H9 (cell line): ENCODE measurements around the gene OR52N1. TPM values are rescaled to one million over a fixed set of nuclear protein-coding genes. Genes with fewer than 3 reads are reported as not detected.

Experiments used
- DNase-seq: peaks from one replicate; pipeline ENCODE4 v3.0.0-alpha.2; 2017
- H2AFZ ChIP-seq: one replicate; pipeline ENCODE4 v1.6.1; 2013; ENCODE audit warnings: mild to moderate bottlenecking, low read length, control low read depth, moderate library complexity
- H2AK5ac ChIP-seq: 2 replicates; pipeline ENCODE4 v1.6.1; 2013; ENCODE audit warnings: low read length, control low read depth, mixed read lengths; ENCODE audit not compliant: insufficient read length
- H2BK120ac ChIP-seq: one replicate; pipeline ENCODE4 v1.6.1; 2013; ENCODE audit warnings: low read depth, mild to moderate bottlenecking, low read length, control low read depth, inconsistent platforms; ENCODE audit not compliant: poor library complexity, severe bottlenecking
- H2BK12ac ChIP-seq: 2 replicates; pipeline ENCODE4 v1.6.1; 2013; ENCODE audit warnings: low read length, control low read depth, mixed read lengths, low read depth; ENCODE audit not compliant: insufficient read length
- H2BK15ac ChIP-seq: 2 replicates; pipeline ENCODE4 v1.6.1; 2013; ENCODE audit warnings: low read depth, low read length, control low read depth
- H2BK20ac ChIP-seq: one replicate; pipeline ENCODE4 v1.6.1; 2013; ENCODE audit warnings: low read depth, mild to moderate bottlenecking, low read length, control low read depth, inconsistent platforms; ENCODE audit not compliant: poor library complexity, severe bottlenecking
- H2BK5ac ChIP-seq: 2 replicates; pipeline ENCODE4 v1.6.1; 2013; ENCODE audit warnings: low read length, control low read depth, mixed read lengths; ENCODE audit not compliant: insufficient read length
- H3K14ac ChIP-seq: 2 replicates; pipeline ENCODE4 v1.6.1; 2013; ENCODE audit warnings: low read length, control low read depth; ENCODE audit not compliant: insufficient read depth
- H3K18ac ChIP-seq: 2 replicates; pipeline ENCODE4 v1.6.1; 2013; ENCODE audit warnings: low read depth, mild to moderate bottlenecking, mixed read lengths, low read length, control low read depth; ENCODE audit not compliant: insufficient read length
- H3K23ac ChIP-seq: 2 replicates; pipeline ENCODE4 v1.6.1; 2013; ENCODE audit warnings: low read length, control low read depth, mixed read lengths, low read depth; ENCODE audit not compliant: insufficient read length
- H3K23me2 ChIP-seq: 2 replicates; pipeline ENCODE4 v1.6.1; 2013; ENCODE audit warnings: low read depth, mild to moderate bottlenecking, mixed read lengths, low read length, control low read depth; ENCODE audit not compliant: insufficient read length, poor library complexity, severe bottlenecking
- H3K27ac ChIP-seq: 2 replicates; pipeline ENCODE4 v1.5.1; 2013; ENCODE audit warnings: low read length, control low read depth, mixed read lengths, low read depth; ENCODE audit not compliant: insufficient read length
- H3K27me3 ChIP-seq: 2 replicates; pipeline ENCODE4 v1.6.1; 2013; ENCODE audit warnings: low read length, control low read depth, inconsistent platforms; ENCODE audit not compliant: insufficient read depth
- H3K4ac ChIP-seq: 2 replicates; pipeline ENCODE4 v1.6.1; 2013; ENCODE audit warnings: low read depth, mild to moderate bottlenecking, control low read depth, inconsistent platforms, low read length, moderate library complexity
- H3K4me1 ChIP-seq: 2 replicates; pipeline ENCODE4 v1.6.1; 2013; ENCODE audit warnings: low read length, control low read depth, inconsistent platforms; ENCODE audit not compliant: insufficient read depth
- H3K4me2 ChIP-seq: 2 replicates; pipeline ENCODE4 v1.6.1; 2013; ENCODE audit warnings: low read length, control low read depth, mixed read lengths; ENCODE audit not compliant: insufficient read length, insufficient read depth
- H3K56ac ChIP-seq: 2 replicates; pipeline ENCODE4 v1.6.1; 2013; ENCODE audit warnings: low read depth, mild to moderate bottlenecking, mixed read lengths, low read length, control low read depth; ENCODE audit not compliant: insufficient read length
- H3K79me1 ChIP-seq: 2 replicates; pipeline ENCODE4 v1.6.1; 2013; ENCODE audit warnings: low read depth, mild to moderate bottlenecking, moderate library complexity, low read length, control low read depth, inconsistent platforms; ENCODE audit not compliant: insufficient read depth, poor library complexity, severe bottlenecking
- H3K79me2 ChIP-seq: 2 replicates; pipeline ENCODE4 v1.6.1; 2013; ENCODE audit warnings: low read length, control low read depth, inconsistent platforms; ENCODE audit not compliant: insufficient read depth
- H3K9ac ChIP-seq: 2 replicates; pipeline ENCODE4 v1.6.1; 2013; ENCODE audit warnings: low read length, control low read depth, mixed read lengths; ENCODE audit not compliant: insufficient read length; ENCODE audit errors: extremely low read depth
- H3K9me3 ChIP-seq: one replicate; pipeline ENCODE4 v1.6.1; 2013; ENCODE audit warnings: low read depth, low read length, inconsistent platforms; ENCODE audit not compliant: control insufficient read depth
- H3T11ph ChIP-seq: one replicate; pipeline ENCODE4 v1.6.1; 2013; ENCODE audit warnings: mild to moderate bottlenecking, low read length, control low read depth, inconsistent platforms
- H4K20me1 ChIP-seq: one replicate; pipeline ENCODE4 v1.6.1; 2013; ENCODE audit not compliant: control insufficient read depth, insufficient read length, insufficient read depth
- H4K5ac ChIP-seq: 2 replicates; pipeline ENCODE4 v1.6.1; 2013; ENCODE audit warnings: low read depth, mild to moderate bottlenecking, mixed read lengths, low read length, control low read depth; ENCODE audit not compliant: insufficient read length
- H4K8ac ChIP-seq: replicated peaks from 2 replicates; pipeline ENCODE4 v1.6.1; 2013; ENCODE audit warnings: low read length, control low read depth, mixed read lengths, low read depth; ENCODE audit not compliant: insufficient read length
- H4K91ac ChIP-seq: 2 replicates; pipeline ENCODE4 v1.6.1; 2013; ENCODE audit warnings: low read depth, mild to moderate bottlenecking, moderate library complexity, mixed read lengths, low read length, control low read depth; ENCODE audit not compliant: insufficient read length
- H3K27ac Mint-ChIP-seq, 3 experiments: 2 replicates in 2 of 3; 3 replicates in 1 of 3; pipeline ENCODE4 v1.8.0; 2020 to 2021; ENCODE audit warnings: mixed read lengths in 3 of 3, mild to moderate bottlenecking in 1 of 3, moderate library complexity in 1 of 3
- H3K27me3 Mint-ChIP-seq: 2 replicates; pipeline ENCODE4 v1.8.0; 2021; ENCODE audit warnings: low read depth, mild to moderate bottlenecking, moderate library complexity, mixed read lengths
- H3K36me3 Mint-ChIP-seq, 3 experiments: 2 replicates in 2 of 3; 3 replicates in 1 of 3; pipeline ENCODE4 v1.8.0; 2020 to 2021; ENCODE audit warnings: low read depth in 3 of 3, mixed read lengths in 3 of 3; ENCODE audit not compliant: insufficient read depth in 1 of 3
- H3K4me1 Mint-ChIP-seq, 2 experiments: 2 replicates each; pipeline ENCODE4 v1.8.0; 2020; ENCODE audit warnings: mixed read lengths in 2 of 2
- H3K4me3 Mint-ChIP-seq, 2 experiments: 2 replicates in 1 of 2; 3 replicates in 1 of 2; pipeline ENCODE4 v1.8.0; 2020 to 2021; ENCODE audit warnings: mild to moderate bottlenecking in 2 of 2, mixed read lengths in 2 of 2, moderate library complexity in 1 of 2
- H3K9me3 Mint-ChIP-seq, 2 experiments: 2 replicates in 1 of 2; 3 replicates in 1 of 2; pipeline ENCODE4 v1.8.0; 2020; ENCODE audit warnings: mild to moderate bottlenecking in 2 of 2, mixed read lengths in 2 of 2, moderate library complexity in 1 of 2
- CTCF ChIP-seq: fragments of 200-600 bp; sonication (generic); conservative IDR thresholded peaks from 3 replicates; pipeline ENCODE4 v1.8.0; 2021; ENCODE audit warnings: antibody characterized with exemption, mild to moderate bottlenecking
- WGBS: extraction: QIAGEN DNeasy Blood & Tissue Kit; methylation state at CpG from one replicate; pipeline ENCODE4 v1.1.7; 2013; ENCODE audit warnings: missing lambda C conversion rate, low lambda C conversion rate, mixed read lengths; ENCODE audit not compliant: insufficient read length; ENCODE audit errors: extremely low coverage; 5-methylcytosine and 5-hydroxymethylcytosine counted together
- total RNA-seq: library from RNA; stranded (reverse); gene quantifications from 2 replicates; pipeline ENCODE4 v1.2.1, GENCODE V29; 2021

Gene OR52N1
- total RNA-seq, 1 experiment from 2014 or later = not detected

- Mint-ChIP-seq H3K36me3 (no peaks in the 10 kb centered on the region), H3K4me3 (no peak overlapping the region), H3K27ac (no peak overlapping the region), H3K27me3 (no peaks in the 10 kb centered on the region), H3K9me3 (no peaks in the 10 kb centered on the region), H3K4me1 (peaks cover 6 to 10% of the 10 kb centered on the region in 2 experiments)
- no peak overlapping the region for H3K56ac ChIP-seq
- H3K79me2 ChIP-seq = no peaks in the 10 kb centered on the region
- H3K23me2 ChIP-seq = no peaks in the 10 kb centered on the region
- H2BK15ac ChIP-seq = no peak overlapping the region
- no peak overlapping the region for H2BK12ac ChIP-seq
- no CpG with 5 or more reads among the region's 4 CpGs for WGBS
- no peak overlapping the region for H3K27ac ChIP-seq
- no peaks in the 10 kb centered on the region for H3K4me1 ChIP-seq
- no peak overlapping the region for H3K4ac ChIP-seq
- no peak overlapping the region for H3K4me2 ChIP-seq
- no peak overlapping the region for H2AK5ac ChIP-seq
- DNase-seq = no peak
- H3K9me3 ChIP-seq = no peaks in the 10 kb centered on the region
- no peak overlapping the region for H3K23ac ChIP-seq
- no peak overlapping the region for H2BK5ac ChIP-seq
- no peak overlapping the region for H2BK120ac ChIP-seq
- no peaks in the 10 kb centered on the region for H3K79me1 ChIP-seq
- H3K9ac ChIP-seq = no peak overlapping the region
- H2BK20ac ChIP-seq = no peak overlapping the region
- no peak overlapping the region for H3K18ac ChIP-seq
- H4K20me1 ChIP-seq = no peaks in the 10 kb centered on the region
- H2AFZ ChIP-seq = no peak overlapping the region
- no peak overlapping the region for H3T11ph ChIP-seq
- no peak overlapping the region for H3K14ac ChIP-seq
- no peak overlapping the region for H4K5ac ChIP-seq
- no peak overlapping the region for H4K8ac ChIP-seq
- no peak for TF ChIP-seq CTCF
- H4K91ac ChIP-seq = no peak overlapping the region
- H3K27me3 ChIP-seq = no peaks in the 10 kb centered on the region
These were observed 24.5 kb upstream of the OR52N1 start for GRCh38 chr11:5815534-5815933.
